GM18907 (cell line): ENCODE data around the gene WDR38.
"Not testable (repeated sequence)": the region's sequence is repeated elsewhere in the genome, so short reads cannot be mapped to it uniquely, and the experiment has no call there.

Experiments used
- ATAC-seq: cut with Tn5 transposase; IDR thresholded peaks from one replicate; pipeline ENCODE4 v1.9.1; 2021; ENCODE audit warnings: mild to moderate bottlenecking, moderate library complexity; ENCODE audit not compliant: unreplicated experiment

WDR38 gene

GRCh38 chr9:124831642-124832364 is 21.5 kb upstream of the WDR38 start:
- ATAC-seq, result no peak

GRCh38 chr9:124834591-124834990 is 18.7 kb upstream of the WDR38 start:
- ATAC-seq, result no peak

DNA sequence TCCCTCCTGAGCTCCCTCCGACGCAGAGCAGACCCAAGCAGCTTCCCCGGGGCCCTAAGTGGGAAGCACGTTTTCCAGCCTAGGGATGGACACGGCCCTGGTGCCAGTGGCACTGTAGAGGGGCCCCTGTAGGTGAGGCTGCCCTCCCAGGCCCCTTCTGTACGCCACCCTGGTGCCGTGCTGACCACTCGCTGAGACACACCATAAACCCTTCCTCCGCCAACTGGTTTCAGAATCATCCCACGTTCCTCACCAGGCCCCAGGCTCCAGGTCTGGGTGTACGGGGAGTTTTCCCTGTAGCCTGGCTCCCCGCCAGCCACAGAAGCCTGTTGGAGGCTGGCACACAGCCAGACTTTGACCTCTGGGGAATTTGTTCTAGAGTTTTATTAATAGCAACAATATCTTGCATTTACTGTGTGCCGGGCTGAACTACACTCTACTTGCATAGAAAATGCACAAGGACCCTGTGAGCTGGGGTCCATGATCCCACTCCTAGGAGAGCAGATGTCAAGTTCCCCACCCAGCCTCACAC is 18.2 kb upstream of the WDR38 start:
- ATAC-seq, result no peak

- not testable (repeated sequence) for ATAC-seq
These were observed 15.1 kb upstream of the WDR38 start for GRCh38 chr9:124838132-124838531.

- ATAC-seq, result not testable (repeated sequence)
These were observed 14.5 kb upstream of the WDR38 start for GRCh38 chr9:124838567-124839275.

- no peak for ATAC-seq
These were observed 13.5 kb upstream of the WDR38 start for GRCh38 chr9:124839612-124840299.

DNA sequence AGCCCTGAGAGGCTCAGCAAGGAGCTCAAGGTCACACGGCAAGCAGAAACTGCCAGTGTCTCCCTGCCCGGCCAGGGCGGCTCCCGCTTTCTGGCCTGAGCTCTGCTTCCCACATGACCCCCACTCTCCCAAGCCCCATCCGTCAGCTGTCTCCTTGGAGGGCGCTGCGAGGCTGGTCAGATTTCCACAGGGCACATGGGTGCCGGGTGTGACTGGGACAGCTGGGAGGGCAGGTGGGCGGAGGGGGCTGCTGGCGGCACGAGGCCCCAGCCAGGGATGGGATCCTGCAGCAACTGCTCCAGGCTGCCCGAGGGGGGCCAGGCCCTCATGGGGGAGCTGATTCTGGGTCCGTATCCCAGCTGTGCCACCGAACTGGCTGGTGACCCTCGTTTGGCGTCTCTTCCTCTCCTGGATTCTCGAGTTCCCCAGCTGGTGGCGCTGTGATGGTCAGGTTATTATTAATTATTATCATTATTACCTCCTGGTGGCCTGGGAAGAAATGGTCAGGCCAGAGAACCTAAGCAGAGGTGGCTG is 12.9 kb upstream of the WDR38 start:
- no peak for ATAC-seq

- ATAC-seq, result no peak
These were observed 12.0 kb upstream of the WDR38 start for GRCh38 chr9:124841075-124841821.

DNA sequence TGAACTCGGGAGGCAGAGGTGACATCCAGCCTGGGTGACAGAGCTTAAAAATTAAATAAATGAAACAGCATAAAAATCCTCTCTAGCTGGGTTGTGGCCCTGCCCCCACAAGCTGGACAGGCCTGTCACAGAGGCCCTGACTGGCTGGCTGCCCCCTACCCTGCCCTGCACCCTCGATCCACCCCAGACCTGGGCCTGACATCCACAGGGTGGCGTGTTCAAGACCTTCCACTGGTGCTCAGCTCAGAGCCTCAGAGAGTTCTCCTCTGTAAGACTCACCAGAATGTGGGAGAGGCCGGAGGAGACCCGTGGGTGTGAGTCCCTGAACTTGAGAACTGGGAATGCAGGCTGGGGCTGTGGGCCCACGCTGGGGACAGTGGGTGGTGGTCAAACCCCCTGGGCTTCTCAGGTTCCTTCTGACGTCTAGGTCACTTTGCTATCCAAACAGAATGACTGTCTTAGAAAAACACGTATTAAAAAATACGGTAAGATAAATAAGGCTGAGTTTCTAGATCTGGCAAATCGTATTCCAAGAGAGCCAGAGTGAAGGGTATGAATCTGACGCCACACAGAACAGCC is 9.7 kb upstream of the WDR38 start:
- no peak for ATAC-seq

- ATAC-seq, result no peak
These were observed 9.0 kb upstream of the WDR38 start for GRCh38 chr9:124844291-124844690.

DNA sequence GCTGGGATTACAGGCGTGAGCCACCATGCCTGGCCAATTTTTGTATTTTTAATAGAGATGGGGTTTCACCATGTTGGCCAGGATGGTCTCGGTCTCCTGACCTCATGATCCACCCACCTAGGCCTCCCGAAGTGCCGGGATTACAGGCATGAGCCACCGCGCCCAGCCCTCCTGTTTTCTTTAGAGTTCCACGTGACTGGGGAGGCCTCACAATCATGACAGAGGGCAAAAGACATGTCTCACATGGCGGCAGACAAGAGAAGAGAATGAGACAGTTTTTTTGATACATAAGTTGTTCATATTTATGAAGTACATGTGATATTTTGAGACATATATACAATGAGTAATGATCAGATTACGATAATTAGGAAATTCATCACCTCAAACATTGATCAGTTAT is 6.8 kb upstream of the WDR38 start:
- ATAC-seq, result not testable (repeated sequence)

- no peak for ATAC-seq
These were observed 6.3 kb upstream of the WDR38 start for GRCh38 chr9:124846969-124847368.

DNA sequence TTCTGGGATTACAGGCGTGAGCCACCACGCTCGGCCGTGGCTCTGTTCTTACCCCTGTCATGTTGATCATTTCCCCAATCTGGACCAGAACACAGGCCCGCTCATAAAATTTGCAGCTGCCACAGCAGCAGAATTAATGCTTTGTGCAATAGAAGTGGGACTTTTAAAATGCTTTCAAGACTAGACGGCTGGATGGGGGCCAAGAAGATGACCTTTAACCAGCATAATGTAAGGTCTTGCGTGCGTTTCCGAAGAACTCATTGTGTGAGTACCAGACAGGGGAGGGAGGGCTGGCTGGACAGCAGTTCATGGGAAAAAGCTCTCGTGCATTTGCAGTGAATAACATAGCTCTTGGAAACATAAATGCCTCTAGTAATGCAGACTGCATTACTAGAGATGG is 3.5 kb upstream of the WDR38 start:
- no peak for ATAC-seq

DNA sequence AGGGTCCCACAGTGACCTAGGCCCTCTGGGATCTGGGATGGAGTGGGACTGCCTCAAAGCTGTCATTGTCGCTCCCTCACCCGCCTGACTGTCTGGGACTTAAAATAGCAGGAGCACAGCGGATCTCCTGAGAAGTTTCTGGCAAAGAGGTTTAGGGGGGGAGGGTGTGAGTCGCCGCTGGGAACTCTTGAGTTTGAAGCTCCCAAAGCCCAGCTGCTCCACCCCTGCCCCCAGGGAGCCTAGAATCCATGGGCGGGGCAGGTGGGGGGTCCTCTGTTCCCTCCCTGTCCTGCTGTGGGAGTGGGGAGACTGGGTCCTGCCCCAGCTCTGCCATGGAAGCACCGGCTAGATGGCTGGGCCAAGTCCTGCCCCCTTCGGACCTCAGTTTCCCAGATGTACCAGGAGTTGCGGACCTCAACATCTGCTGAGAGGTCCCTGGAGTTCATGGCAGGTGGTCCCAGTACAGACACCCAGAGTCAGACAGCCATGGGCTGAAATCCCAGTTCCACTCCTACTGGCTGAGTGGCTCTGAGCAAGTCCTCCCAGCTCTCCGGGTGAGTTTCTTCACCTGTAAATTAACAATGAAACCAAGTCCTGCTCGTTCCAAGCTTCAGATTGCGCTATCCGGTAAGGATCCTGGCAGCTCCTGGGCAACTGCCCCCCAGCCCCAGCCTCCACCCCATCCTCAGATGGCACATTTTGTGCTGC is 985 bp upstream of the WDR38 start:
- no peak for ATAC-seq

- no peak for ATAC-seq
These were observed 414 bp downstream of the WDR38 start for GRCh38 chr9:124853605-124854143.

- ATAC-seq, result no peak
These were observed 901 bp downstream of the WDR38 start for GRCh38 chr9:124854161-124854560.

DNA sequence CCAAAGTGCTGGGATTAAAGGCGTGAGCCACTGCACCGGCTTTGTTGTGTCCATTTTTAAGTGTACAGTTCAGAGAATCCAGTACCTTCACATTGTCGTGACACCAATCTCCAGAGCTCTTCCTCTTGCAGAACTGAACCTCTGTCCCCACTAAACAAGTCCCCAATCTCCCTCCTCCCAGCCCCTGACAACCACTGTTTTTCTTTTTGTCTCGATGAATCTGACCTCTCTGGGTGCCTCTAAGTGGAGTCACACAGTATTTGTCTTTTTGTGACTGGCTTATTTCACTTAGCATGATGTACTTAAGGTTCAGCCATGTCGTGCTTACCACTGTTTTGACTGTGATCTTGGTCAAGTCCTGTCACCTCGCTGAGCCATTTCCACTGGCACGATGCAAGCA is 1.6 kb downstream of the WDR38 start:
- ATAC-seq, result no peak

DNA sequence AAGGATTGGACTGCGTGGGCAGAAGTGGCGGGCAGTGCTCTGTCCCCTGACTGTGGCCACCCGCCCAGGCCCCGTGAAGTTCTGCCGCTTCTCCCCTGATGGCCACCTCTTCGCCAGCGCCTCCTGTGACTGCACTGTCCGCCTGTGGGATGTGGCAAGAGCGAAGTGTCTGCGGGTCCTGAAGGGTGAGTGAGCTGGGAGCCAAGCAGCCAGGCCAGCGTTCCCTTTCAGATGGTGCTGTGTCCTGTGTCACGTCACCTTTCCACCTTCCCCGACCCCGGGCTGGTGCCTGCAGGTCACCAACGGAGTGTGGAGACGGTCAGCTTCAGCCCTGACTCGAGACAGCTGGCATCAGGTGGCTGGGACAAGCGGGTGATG is 2.3 kb downstream of the WDR38 start:
- no peak for ATAC-seq

GRCh38 chr9:124855944-124856765 is 2.9 kb downstream of the WDR38 start:
- no peak for ATAC-seq
